HG02938 (cell line): Measurements from ENCODE around the gene ADM2.
"Not testable (repeated sequence)": the region's sequence is repeated elsewhere in the genome, so short reads cannot be mapped to it uniquely, and the experiment has no call there.

Experiments used
- ATAC-seq: cut with Tn5 transposase; IDR thresholded peaks from one replicate; pipeline ENCODE4 v1.9.1; 2021; ENCODE audit warnings: mild to moderate bottlenecking, moderate library complexity; ENCODE audit not compliant: unreplicated experiment

ADM2 gene

GRCh38 chr22:50533856-50534711 is 52.7 kb downstream of the ADM2 start:
- ATAC-seq: not testable (repeated sequence)

- ATAC-seq: no peak
These were observed 53.8 kb downstream of the ADM2 start for GRCh38 chr22:50535113-50535512.
